DMS 273 (cell line): ENCODE measurements around the gene AK3.
"Not testable (repeated sequence)": the region's sequence is repeated elsewhere in the genome, so short reads cannot be mapped to it uniquely, and the experiment has no call there.

Experiments
- DNase-seq: peaks from one replicate; lab custom pipeline; 2025; ENCODE audit not compliant: unreplicated experiment; lab: John Stamatoyannopoulos, UW

Gene AK3

DNA sequence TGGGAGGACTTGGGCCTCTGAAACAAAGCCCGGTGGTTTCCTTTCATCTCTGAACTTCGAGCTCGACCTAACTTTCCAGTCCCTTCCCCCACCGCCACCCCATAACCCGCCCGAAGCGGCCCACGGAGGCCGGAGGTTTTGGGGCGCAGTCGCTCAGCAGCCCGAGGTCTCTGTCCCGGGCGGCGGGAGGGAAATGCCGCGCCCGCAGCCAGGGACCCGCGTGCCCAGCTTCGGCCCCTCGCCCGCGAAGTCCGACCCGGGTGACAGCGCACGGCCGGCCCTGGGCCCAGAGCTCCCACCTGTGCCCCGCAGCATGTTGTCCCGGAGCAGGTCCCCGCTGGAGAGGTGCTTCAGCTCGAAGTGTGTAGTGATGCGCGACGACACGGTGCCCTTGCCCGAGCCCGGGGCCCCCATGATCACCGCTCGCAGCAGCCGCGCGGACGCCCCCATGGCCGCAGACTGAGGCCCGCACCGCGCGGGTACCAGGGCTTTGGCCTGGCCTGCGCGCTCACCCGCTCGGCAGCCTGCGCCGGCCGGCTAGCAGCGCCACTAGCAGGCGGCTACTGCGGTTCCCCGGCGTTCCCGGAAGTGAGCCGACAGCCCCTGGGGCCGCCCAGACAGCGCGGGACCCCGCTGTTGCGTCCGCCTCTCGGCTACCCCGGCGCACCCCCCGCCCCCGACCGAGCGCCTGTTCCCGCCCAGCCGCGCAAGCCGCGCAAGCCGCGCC, at the start of gene AK3:
Gene AK3, minus strand, starts transcription at position 565 of the 727 bp plus-strand sequence. Its CDS starts 115 bp downstream, at position 450.
- DNase-seq = peak; percentile 92

DNA sequence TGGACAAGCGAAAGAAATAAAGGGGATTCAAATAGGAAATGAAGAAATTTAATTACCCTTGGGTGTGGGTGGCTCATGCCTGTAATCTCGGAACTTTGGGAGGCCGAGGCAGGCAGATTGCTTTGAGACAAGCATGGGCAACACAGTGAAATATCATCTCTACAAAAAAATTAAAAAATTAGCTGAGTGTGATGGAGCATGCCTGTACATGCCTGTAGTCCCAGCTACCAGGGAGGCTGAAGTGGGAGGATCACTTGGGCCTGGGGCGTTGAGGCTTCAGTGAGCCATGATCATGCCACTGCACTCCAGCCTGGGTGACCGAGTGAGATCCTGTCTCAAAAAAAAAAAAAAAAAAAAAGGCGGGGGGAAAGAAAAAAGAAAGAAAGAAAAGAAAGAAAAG, 47.7 kb upstream of the AK3 start:
- no peak for DNase-seq

DNA sequence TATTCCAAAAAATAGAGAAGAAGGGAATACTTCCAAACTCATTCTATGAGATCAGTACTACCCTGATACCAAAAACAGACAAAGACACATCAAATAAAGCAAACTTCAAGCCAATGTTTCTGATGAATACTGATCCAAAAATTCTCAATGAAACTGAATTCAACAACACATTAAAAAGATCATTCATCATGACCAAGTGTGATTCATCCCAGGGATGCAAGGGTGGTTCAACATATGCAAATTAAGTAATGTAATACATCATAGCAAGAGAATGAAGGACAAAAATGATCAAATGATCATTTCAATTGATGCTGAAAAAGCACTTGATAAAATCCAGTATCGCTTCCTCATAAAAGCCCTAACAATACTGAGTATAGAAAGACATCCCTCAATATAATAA, 46.9 kb upstream of the AK3 start:
- DNase-seq = no peak

GRCh38 chr9:4786599-4786998, 45.6 kb upstream of the AK3 start:
- no peak for DNase-seq

GRCh38 chr9:4784403-4784802, 43.4 kb upstream of the AK3 start:
- DNase-seq = no peak

DNA sequence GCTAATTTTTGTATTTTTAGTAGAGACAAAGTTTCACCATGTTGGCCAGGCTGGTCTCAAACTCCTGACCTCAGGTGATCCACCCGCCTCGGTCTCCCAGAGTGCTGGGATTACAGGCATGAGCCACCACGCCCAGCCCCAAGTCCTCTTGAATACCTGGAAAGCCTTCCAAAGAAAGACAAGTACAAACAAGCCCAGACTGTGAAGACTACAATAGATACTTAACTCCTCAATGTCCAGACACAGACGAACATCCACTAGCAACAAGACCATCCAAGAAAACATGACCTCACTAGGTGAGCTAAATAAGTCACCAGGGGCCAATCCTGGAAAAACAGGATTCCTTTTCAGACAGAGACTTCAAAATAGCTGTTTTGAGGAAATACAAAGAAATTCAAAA, 42.2 kb upstream of the AK3 start:
- DNase-seq = not testable (repeated sequence)

DNA sequence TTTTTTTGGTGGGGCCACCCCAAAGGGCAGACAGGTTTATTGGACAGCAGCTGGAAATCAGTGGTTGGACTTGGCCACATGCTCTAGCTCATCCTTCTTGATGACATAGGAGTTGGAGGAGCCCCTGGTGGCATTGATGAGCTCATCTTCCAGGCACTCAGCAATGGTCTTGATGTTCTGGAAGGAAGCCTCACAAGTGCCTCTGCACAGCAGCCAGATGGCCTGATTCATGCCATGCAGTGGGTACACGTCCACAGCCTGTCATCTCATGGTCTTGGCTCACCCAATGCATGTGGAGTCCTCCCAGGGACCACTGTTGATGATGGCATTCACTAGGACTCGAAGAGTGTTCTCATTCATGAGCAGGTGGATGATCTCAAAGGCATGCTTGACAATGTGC, 40.4 kb upstream of the AK3 start:
- no peak for DNase-seq

DNA sequence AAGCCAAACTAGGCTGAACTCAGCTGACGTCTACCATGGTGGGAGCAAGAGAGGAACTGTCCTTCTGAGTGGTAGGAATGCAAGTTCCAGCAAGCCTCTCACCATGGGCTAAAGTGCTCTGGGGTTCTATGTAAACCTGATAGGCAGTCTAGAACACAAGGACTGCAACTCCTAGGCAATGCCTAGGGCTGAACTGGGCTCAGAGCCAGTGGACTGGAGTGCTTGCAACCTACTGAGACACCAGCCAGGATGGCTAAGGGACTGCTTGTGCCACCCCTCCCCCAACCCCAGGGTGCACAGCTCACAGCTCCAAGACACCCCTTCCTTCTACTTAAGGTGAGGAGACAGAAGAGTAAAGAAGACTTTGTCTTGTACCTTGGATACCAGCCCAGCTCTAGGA, 39.6 kb upstream of the AK3 start:
- no peak for DNase-seq

DNA sequence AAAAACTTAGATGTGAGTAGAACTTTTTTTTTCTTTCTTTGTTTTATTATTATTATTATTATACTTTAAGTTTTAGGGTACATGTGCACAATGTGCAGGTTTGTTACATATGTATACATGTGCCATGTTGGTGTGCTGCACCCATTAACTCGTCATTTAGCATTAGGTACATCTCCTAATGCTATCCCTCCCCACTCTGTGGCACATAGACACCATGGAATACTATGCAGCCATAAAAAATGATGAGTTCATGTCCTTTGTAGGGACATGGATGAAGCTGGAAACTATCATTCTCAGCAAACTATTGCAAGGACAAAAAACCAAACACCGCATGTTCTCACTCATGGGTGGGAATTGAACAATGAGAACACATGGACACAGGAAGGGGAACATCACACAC, 34.0 kb upstream of the AK3 start:
- DNase-seq = not testable (repeated sequence)

DNA sequence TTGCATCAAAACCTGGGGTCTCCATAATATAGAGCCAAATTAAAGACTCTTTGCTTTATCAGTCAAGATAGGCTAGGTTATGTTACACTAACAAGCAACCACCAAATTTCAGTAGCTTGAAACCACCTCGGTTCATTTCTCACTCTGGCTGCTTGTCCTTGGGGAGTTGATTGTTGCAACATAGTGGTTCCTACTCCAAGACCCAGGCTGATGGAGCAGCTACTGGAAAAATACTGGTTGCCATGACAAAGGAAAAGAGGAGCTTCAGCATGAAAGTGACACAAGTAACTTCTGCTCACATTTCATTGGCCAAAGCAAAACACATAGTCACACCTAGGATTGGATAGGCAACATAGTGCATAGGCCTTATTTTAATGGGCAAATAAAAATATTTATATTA, 33.2 kb upstream of the AK3 start:
- peak; percentile 16 for DNase-seq

DNA sequence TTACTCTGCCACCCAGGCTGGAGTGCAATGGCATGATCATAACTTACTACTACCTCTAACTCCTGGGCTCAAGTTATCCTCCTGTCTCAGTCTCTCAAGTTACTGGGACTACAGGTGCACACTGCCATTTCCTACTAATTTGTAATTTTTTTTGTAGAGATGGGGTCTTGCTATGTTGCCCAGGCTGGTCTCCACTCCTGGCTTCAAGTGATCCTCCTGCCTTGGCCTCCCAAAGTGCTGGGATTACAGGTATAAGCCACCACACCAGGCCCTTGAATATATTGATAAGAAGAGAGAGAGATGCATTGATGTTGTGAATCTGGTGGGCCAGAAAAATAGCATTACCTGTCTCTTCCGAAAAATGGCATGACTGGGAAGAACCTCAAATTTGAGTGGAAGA, 30.8 kb upstream of the AK3 start:
- no peak for DNase-seq

DNA sequence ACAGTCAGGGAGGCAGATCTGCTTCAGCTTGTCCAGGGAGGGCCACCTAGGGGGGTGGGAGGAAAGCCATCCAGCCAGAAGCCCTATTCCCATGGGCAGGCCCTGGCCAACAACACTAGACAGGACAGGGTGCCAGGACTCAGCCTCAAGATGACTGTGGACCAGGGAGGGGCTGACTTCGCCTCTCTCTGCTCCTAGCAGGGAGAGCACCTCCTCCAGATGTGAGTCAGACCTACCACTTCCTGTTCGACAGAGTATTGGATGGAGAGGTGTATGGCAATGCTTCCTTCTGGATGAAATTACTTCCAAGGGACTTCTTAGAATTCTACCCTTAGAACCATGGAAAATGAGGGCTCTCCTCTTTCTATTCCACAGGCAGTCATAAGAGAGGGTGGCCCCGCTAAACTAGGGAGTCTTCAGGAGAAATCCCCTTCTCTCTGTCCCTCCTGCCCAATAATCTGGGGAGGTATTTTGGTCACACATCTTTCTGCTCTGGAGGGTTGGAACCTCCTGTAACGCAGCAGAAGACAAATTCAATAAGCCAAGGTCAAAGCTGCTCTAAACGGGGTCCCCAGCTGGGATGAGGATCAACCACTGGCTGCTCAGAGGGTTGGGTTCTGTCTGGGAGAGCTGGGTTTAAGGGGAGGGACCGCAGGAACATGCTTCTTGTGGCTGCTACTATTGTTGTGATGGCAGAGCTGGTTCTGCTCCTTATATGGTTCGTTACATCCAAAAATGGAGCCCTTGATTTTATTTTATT, 28.5 kb upstream of the AK3 start:
- no peak for DNase-seq

DNA sequence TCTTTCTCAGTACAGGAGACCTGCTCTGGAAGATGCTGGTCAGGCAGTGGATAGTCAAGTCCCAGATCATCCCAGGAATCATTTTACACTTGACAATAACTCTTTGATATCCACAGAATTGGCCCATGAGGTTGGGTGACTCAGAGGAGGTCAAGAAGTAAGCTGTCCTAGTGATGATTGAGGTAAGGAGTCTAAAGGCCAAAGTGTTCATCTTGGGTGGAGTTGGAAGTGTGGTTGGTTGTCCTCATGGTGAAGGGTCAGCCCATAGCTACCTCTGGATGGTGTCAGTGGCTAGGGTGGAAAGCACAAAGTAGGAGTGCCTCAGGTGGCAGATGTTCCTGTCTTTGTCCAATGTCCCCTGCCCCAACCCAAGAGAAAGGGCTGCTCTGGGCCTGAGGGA, 27.7 kb upstream of the AK3 start:
- no peak for DNase-seq

DNA sequence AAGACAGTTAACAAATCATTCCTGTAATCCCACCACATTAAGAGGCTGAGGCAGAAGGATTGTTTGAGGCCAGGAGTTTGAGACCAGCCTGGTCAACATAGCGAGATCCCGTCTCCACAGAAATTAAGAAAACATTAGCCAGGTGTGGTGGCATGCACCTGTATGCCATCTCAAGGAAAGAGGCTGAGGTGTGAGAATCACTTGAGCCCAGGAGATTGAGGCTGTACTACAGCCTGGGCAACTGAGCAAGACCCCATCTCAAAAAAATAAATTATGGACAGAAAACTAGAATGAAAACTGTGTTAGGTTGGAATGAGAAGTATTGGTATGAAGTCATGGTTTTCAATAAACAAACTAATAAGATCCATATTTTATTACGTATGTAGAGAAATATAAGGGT, 23.0 kb upstream of the AK3 start:
- DNase-seq = no peak

GRCh38 chr9:4762886-4763541, 22.0 kb upstream of the AK3 start:
- DNase-seq = peak; percentile 37

DNA sequence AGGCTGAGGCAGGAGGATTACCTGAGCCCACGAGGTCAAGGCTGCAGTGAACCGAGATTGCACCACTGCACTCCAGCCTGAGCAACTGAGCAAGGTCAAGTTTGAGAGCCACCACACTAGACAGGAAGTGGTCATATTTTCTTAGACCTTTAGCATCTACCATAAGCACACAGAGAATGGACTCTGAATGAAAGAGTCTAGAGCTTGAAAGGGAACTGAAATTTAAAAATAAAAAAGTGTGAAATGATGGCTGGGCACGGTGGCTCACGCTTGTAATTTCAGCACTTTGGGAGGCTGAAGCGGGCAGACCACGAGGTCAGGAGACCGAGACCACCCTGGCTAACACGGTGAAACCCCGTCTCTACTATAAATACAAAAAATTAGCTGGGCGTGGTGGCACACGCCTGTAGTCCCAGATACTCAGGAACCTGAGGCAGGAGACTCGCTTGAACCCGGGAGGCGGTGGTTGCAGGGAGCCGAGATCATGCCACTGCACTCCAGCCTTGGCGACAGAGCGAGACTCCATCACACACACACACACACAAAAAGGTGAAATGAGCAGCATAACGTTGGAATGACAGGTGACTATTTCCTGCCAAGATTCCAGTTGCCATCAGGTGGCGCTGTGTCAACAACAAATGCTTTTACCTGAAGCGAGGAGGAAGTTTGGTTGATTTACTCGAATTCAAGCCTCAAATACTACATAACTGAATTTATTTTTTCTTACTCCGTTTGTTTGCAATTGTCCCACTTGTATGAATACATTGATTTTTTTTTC, 21.3 kb upstream of the AK3 start:
- DNase-seq = peak; percentile 79

GRCh38 chr9:4760122-4760521, 19.1 kb upstream of the AK3 start:
- no peak for DNase-seq

- no peak for DNase-seq
Observed at GRCh38 chr9:4756420-4756819, 15.4 kb upstream of the AK3 start.

GRCh38 chr9:4755026-4755609, 14.1 kb upstream of the AK3 start:
- DNase-seq = no peak

- not testable (repeated sequence) for DNase-seq
Observed at GRCh38 chr9:4754530-4754929, 13.5 kb upstream of the AK3 start.
